Suprapubic skin (tissue), 4 donors: ENCODE measurements around the gene B4GALT5. TPM values are rescaled to one million over a fixed set of nuclear protein-coding genes. Genes with fewer than 3 reads are reported as not detected.
"Not testable (repeated sequence)": the region's sequence is repeated elsewhere in the genome, so short reads cannot be mapped to it uniquely, and the experiment has no call there.

Experiments used
- DNase-seq, 2 donors: peaks; one replicate each; pipeline ENCODE4 v3.0.0-alpha.2; 2019; ENCODE audit warnings: low spot score in 2 of 2
- H3K27ac ChIP-seq: fragments of 200-600 bp; sonication (generic); one replicate; pipeline ENCODE4 v1.5.1; 2019
- H3K27me3 ChIP-seq: fragments of 200-600 bp; sonication (generic); one replicate; pipeline ENCODE4 v1.5.1; 2019
- H3K36me3 ChIP-seq: fragments of 200-600 bp; sonication (generic); one replicate; pipeline ENCODE4 v1.5.1; 2019
- H3K4me1 ChIP-seq: fragments of 200-600 bp; sonication (generic); one replicate; pipeline ENCODE4 v1.5.1; 2019
- H3K4me3 ChIP-seq: fragments of 200-600 bp; sonication (generic); one replicate; pipeline ENCODE4 v1.5.1; 2019; ENCODE audit warnings: mild to moderate bottlenecking
- H3K9me3 ChIP-seq: fragments of 200-600 bp; sonication (generic); one replicate; pipeline ENCODE4 v1.5.1; 2019
- EP300 ChIP-seq: sonication (generic); formaldehyde crosslinking; IDR thresholded peaks from one replicate; pipeline ENCODE4 v1.6.1; 2017; ENCODE audit warnings: antibody characterized with exemption
- POLR2A ChIP-seq, 2 donors: fragments of 450-650 bp; IDR thresholded peaks; one replicate each; pipeline ENCODE4 v1.6.1; 2017; ENCODE audit warnings: antibody characterized with exemption in 2 of 2, mild to moderate bottlenecking in 2 of 2, moderate library complexity in 2 of 2
- POLR2AphosphoS5 ChIP-seq, 3 donors: sonication (generic); formaldehyde crosslinking; IDR thresholded peaks; one replicate each; pipeline ENCODE4 v1.6.1; 2017; ENCODE audit warnings: antibody characterized with exemption in 3 of 3
- WGBS: methylation state at CpG from one replicate; pipeline ENCODE4 v1.1.5; 2018; 5-methylcytosine and 5-hydroxymethylcytosine counted together
- total RNA-seq, 4 donors: library from RNA; depleted of rRNA; stranded (reverse); fragments of >200 nt; gene quantifications; one replicate each; pipeline ENCODE4 v1.1.0, GENCODE V29; 2016
- TF ChIP-seq, protein P1 (sequence below), 2 donors: fragments of 200-600 bp in 1 of 2; fragments of 450-650 bp in 1 of 2; sonication (generic) in 1 of 2; IDR thresholded peaks; one replicate each; pipeline ENCODE4 v1.5.1; 2016 to 2019; ENCODE audit warnings: antibody characterized with exemption in 2 of 2, mild to moderate bottlenecking in 1 of 2, moderate library complexity in 1 of 2

B4GALT5 gene
- total RNA-seq, 4 donors from 2014 or later: 8.8 to 12.7 (median 10.1) TPM

GRCh38 chr20:49619113-49620048 lies 94.3 kb downstream of the B4GALT5 start:
- TF ChIP-seq POLR2AphosphoS5 (IDR thresholded peaks at IDR 0.05): no peak
- peak in 1 of 2 donors; percentile 8 for DNase-seq
- WGBS: 97% methylated on average over 4 of the region's 4 CpGs
- Histone ChIP-seq H3K36me3 (no peaks in the 10 kb centered on the region), H3K4me3 (no peak overlapping the region), H3K27ac (no peak overlapping the region), H3K9me3 (no peaks in the 10 kb centered on the region), H3K27me3 (peaks cover 3% of the 10 kb centered on the region), H3K4me1 (no peaks in the 10 kb centered on the region)

GRCh38 chr20:49618289-49618688 lies 95.4 kb downstream of the B4GALT5 start:
- TF ChIP-seq POLR2AphosphoS5 (IDR thresholded peaks at IDR 0.05) (no peak), EP300 (no peak), POLR2A (IDR thresholded peaks at IDR 0.05) (no peak)
- TF ChIP-seq, protein P1, sequence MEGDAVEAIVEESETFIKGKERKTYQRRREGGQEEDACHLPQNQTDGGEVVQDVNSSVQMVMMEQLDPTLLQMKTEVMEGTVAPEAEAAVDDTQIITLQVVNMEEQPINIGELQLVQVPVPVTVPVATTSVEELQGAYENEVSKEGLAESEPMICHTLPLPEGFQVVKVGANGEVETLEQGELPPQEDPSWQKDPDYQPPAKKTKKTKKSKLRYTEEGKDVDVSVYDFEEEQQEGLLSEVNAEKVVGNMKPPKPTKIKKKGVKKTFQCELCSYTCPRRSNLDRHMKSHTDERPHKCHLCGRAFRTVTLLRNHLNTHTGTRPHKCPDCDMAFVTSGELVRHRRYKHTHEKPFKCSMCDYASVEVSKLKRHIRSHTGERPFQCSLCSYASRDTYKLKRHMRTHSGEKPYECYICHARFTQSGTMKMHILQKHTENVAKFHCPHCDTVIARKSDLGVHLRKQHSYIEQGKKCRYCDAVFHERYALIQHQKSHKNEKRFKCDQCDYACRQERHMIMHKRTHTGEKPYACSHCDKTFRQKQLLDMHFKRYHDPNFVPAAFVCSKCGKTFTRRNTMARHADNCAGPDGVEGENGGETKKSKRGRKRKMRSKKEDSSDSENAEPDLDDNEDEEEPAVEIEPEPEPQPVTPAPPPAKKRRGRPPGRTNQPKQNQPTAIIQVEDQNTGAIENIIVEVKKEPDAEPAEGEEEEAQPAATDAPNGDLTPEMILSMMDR (IDR thresholded peaks at IDR 0.05): no peak
- WGBS: 39% methylated on average over 2 of the region's 2 CpGs
- no peak overlapping the region for H3K27ac ChIP-seq

DNA sequence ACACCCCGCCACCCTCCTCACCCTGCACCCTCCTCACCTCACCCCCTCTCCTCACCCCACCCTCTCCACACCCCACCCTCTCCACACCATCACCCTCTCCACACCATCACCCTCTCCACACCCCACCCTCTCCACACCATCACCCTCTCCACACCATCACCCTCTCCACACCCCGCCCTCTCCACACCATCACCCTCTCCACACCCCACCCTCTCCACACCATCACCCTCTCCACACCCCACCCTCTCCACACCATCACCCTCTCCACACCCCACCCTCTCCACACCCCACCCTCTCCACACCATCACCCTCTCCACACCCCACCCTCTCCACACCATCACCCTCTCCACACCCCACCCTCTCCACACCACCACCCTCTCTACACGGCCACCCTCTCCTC lies 96.3 kb downstream of the B4GALT5 start:
- H3K4me3 ChIP-seq, H3K9me3 ChIP-seq, H3K27me3 ChIP-seq, H3K27ac ChIP-seq, H3K36me3 ChIP-seq, DNase-seq, H3K4me1 ChIP-seq: not testable (repeated sequence)
- WGBS: 74% methylated on average over 2 of the region's 3 CpGs

More at GRCh38 chr20:49618289-49618688, 95.4 kb downstream of the B4GALT5 start:
- no peaks in the 10 kb centered on the region for H3K4me1 ChIP-seq
- no peaks in the 10 kb centered on the region for H3K9me3 ChIP-seq
- DNase-seq: no peak
- no peak overlapping the region for H3K4me3 ChIP-seq
- H3K27me3 ChIP-seq: peaks cover 3% of the 10 kb centered on the region
- no peaks in the 10 kb centered on the region for H3K36me3 ChIP-seq

- TF ChIP-seq POLR2A (IDR thresholded peaks at IDR 0.05) (no peak), POLR2AphosphoS5 (IDR thresholded peaks at IDR 0.05) (no peak), EP300 (no peak)
- TF ChIP-seq, protein P1 (IDR thresholded peaks at IDR 0.05): no peak
- Histone ChIP-seq H3K4me1 (peaks cover under 1% of the 10 kb centered on the region), H3K27me3 (no peaks in the 10 kb centered on the region), H3K27ac (no peak overlapping the region), H3K9me3 (no peaks in the 10 kb centered on the region), H3K36me3 (no peaks in the 10 kb centered on the region), H3K4me3 (no peak overlapping the region)
- WGBS: 89% methylated on average over 11 of the region's 11 CpGs
- no peak for DNase-seq
These were observed 97.3 kb downstream of the B4GALT5 start for GRCh38 chr20:49616154-49617007.

DNA sequence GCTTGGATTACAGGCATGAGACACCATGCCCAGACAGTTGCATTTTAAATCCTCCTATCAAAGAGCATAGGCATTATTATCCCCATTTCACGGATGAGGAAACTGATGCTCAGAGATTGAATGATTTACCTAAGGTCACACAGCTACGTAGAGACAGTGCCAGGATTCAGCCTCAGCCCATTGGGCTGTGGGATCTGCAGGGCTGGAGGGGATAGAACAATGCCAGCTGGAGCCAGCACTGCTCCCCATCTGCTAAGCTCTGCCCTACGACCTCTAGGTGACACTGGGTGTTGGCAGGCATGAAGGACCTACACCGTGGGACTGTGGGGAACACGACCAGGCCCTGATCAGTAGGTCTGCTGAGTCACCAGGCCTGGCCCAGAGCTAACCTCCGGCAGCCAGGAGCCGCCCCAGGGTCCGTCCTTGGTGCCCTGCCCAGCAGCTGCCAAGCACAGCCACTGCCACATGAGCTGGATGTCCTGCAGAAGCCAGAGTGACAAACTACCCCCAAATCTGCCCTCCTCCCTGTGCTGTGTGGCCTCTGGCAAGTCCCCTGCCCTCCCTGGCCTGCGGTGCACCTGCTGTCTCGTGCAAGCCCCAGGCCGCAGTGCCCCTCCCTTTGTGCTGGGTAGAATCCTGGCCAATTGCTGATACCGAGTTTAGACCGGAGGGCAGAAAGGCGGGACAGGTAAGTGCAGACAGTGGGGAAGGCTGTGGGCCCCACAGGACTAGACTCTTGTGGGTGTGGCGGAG lies 98.1 kb downstream of the B4GALT5 start:
- H3K4me1 ChIP-seq: peaks cover 8% of the 10 kb centered on the region
- H3K9me3 ChIP-seq: no peaks in the 10 kb centered on the region
- H3K36me3 ChIP-seq: no peaks in the 10 kb centered on the region
- H3K27me3 ChIP-seq: no peaks in the 10 kb centered on the region
- H3K27ac ChIP-seq: no peak overlapping the region
- H3K4me3 ChIP-seq: no peak overlapping the region
- WGBS: 49% methylated on average over 9 of the region's 15 CpGs
- TF ChIP-seq EP300 (no peak), POLR2A (IDR thresholded peaks at IDR 0.05) (no peak), POLR2AphosphoS5 (IDR thresholded peaks at IDR 0.05) (no peak)
- TF ChIP-seq, protein P1 (IDR thresholded peaks at IDR 0.05): no peak
- DNase-seq: no peak

- H3K4me1 ChIP-seq, DNase-seq, H3K9me3 ChIP-seq, H3K27me3 ChIP-seq, H3K27ac ChIP-seq, H3K4me3 ChIP-seq, H3K36me3 ChIP-seq: not testable (repeated sequence)
- 96% methylated on average over 8 of the region's 8 CpGs for WGBS
These were observed 98.7 kb downstream of the B4GALT5 start for GRCh38 chr20:49615051-49615400.
